NOMO-1 treated with dmso at 0.1 percent for 144 hours (cell line): ENCODE results near the gene C6orf58.
A peak's percentile ranks its signal among the peaks of the same experiment; 100 is the strongest.
"Not testable (repeated sequence)": the region's sequence is repeated elsewhere in the genome, so short reads cannot be mapped to it uniquely, and the experiment has no call there.

ENCODE experiments used
- DNase-seq: peaks from one replicate; lab custom pipeline; 2025; ENCODE audit not compliant: unreplicated experiment; lab: John Stamatoyannopoulos, UW

Gene C6orf58

DNA sequence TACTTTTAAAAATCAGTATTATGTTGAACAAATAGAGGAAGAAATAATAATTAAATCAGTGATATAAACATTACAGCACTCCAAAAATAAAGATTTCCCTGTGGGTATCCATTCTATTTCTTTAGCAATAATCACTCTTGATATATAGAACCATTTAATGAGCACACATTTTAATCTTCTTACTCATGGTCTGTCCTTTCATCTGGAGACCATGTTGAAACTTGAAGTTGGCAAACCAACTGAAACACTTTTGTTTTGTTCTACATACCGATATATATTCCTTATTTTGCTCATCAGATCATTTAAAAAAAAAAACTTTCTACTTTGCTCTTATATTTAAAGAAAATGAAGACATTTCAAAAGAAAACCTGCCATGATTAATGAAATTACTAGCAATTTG lies 13.4 kb downstream of the C6orf58 start:
- DNase-seq: no peak

DNA sequence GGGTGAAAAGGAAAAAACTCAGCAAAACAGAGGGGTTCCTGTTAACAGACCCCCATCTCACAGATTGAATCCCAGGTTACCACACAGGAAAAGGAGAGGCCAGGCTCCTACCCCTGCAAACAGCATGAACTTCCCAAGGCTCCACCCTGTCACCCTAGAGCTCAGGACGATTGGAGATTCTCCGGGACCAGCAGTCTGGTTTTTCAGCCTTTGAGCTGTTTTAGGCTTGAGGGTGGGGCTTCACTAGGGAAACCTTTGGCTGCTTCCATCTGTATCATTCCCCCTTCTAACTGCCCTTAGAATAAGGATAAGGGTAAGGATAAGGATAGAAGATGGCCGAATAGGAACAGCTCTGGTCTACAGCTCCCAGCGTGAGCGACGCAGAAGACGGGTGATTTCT lies 16.0 kb downstream of the C6orf58 start:
- no peak for DNase-seq

GRCh38 chr6:127593456-127593855 lies 16.5 kb downstream of the C6orf58 start:
- DNase-seq: not testable (repeated sequence)

- no peak for DNase-seq
Observed at GRCh38 chr6:127606131-127606562, 29.2 kb downstream of the C6orf58 start.

DNA sequence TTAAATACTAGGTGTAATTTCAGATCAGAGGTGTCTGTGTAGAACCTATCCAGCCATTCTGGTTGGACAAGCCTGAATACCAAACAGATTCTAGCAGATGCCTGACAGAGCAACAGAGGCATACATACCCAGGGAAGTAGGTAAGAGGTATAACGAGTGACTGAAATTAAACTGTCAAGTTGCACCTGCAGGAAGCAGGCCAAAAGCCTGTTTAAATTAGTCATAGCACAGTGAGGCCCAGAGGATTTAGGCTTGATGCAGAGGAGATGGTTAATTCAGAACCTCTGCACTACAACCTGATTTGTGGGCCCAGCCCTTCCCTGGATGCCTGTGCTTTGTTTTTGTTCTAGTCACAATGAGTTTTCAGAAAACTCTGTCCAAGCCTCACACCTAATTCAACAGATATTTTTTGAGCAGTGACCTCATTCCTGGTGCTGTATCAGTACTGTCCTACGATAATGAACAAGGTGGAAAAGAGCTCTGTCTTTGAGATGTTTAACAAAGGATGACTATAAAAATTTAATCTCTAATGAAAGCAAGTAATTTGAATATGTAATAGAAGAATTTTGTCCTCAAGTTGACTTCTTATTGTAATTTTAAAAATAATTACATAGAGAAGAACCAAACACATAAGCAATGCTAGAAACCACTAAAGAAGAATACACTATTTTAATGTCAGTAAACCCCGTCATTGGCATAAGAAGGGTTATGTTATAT lies 31.7 kb downstream of the C6orf58 start:
- DNase-seq: no peak

DNA sequence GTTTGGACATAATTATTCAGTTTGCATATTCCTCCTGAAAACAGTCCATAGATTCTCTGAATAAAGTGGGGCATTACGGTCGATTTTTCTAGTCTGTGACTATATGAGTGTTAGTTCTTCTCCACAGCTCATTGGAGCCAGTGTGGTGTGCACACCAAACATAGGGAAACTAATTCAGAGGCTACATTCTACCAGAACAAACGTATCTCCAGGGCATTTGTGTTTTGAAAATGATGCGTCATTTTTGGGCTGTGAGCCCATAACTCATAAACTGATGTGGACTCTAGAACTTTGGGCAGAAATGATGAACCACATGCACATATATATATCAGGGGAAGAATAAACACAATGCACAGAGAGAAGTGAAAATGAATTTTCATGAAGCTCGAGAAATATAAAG lies 41.8 kb downstream of the C6orf58 start:
- DNase-seq: no peak

DNA sequence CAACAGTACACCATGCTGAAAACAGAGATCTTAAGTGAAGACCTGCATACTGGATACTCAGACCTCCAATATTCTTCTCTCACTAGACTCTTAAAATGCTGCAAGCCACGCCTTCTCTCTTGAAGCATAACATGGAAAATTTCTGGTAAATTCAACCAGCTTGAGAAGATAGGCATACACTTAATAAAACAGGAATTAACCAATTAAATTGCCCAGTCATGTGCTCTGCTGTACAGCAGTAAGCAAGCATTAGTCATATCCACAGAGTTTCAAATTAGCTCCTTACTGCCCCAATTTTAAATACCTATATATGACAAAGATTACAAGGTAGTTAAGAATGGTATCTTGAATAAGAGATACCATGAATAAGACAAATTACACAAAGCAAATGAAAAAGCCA lies 53.8 kb downstream of the C6orf58 start:
- DNase-seq: no peak

DNA sequence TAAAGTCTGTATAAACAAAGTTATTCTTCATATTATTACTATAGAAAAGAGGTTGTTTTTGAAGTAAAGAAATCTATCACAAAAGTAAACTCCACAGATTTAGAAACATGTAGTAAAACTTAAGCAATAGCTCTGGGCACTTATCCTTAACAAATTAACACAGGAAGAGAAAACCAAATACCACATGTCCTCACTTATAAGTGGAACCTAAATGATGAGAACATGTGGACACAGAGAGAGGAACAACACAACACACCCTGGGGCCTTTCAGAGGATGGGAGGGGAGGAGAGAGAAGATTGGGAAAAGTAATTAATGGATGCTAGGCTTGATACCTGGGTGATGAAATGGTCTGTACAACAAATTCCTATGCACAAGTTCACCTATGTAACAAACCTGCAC lies 57.2 kb downstream of the C6orf58 start:
- no peak for DNase-seq

GRCh38 chr6:127635091-127635490 lies 58.1 kb downstream of the C6orf58 start:
- DNase-seq: no peak

DNA sequence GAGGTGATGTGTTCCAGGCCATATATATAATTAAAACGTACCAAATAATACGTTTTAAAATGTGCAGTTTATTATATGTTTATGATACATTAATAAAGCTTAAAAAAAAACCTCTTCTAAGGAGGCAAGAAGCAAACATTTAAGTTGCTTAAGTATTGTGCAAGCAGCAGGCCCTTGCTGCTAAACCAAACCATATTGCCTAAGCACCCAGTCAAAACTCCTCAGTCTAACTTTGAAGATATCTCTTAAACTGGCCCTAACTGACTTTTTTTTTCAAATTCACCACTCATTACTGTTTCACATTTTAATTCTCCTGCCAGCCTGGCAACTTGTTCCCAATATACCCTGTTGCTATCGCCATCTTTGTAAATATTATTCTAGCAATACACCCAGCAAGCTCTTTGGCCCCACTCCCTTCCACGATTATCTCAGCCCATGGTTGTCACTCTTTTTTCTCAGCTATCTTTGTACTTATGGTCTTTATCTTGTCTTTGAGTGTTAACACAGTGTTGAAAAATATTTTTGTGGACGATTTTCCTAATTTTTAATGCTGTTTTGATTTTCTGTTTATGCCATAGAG lies 60.9 kb downstream of the C6orf58 start:
- peak; percentile 48 for DNase-seq
